ENCODE measurements around the gene NINJ1. TPM values are rescaled to one million over a fixed set of nuclear protein-coding genes. Genes with fewer than 3 reads are reported as not detected.

Gene NINJ1
- total and polyA plus RNA-seq, 2 of the 4 experiments (the other 2 are of a cell fraction) = 21.9 to 38.8 TPM

GRCh38 chr9:93114169-93114983 lies 19.7 kb downstream of the NINJ1 start (continued):
- TF ChIP-seq CHD1 (IDR thresholded peaks at IDR 0.05; ENCODE audit: low read depth, low read length) = no peak

DNA sequence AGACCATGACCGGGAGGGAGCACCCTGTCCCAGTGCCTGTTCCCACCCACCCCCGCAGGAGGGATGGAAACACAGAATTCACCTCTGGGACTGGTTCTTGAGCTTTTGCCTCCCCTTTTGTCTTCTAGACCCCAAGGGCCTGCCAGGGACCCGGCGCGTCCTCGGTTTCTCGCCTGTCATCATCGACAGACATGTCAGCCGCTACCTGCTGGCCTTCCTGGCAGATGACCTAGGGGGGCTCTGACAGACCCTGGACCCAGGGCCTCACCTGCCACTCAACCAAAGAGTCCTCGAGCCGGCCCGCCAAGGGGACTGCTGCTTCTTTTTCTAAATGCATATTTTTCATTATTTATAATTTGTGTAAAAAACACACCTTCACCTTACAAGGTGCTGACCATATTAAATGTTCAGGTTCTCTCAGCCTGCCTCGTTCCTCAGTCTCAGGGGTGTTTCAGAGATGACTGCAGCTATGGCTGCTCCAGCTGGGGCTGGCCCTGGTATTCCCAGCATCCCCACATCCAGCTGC lies 21.1 kb downstream of the NINJ1 start:
- Histone ChIP-seq H2BK5ac (ENCODE audit: low read depth, low read length, poor library complexity, severe bottlenecking) (no peak overlapping the region), H3K56ac (ENCODE audit: extremely low read depth, insufficient read depth, low read length) (no peak overlapping the region), H4K20me1 (ENCODE audit: insufficient read depth, low read length) (peaks cover 13% of the 10 kb centered on the region), H2AK5ac (ENCODE audit: low read depth, low read length) (no peak overlapping the region), H4K8ac (ENCODE audit: low read depth in 2 of 2, low read length in 2 of 2) (no peak overlapping the region), H3K18ac (ENCODE audit: low read depth, low read length) (no peak overlapping the region), H3K4me1 (ENCODE audit: control insufficient read depth, insufficient read depth, low read length) (peaks cover 6% of the 10 kb centered on the region), H4K91ac (ENCODE audit: insufficient read depth, low read depth, low read length) (no peak overlapping the region), H3K14ac (replicated peaks; ENCODE audit: low read depth, low read length) (no peak overlapping the region), H4K5ac (ENCODE audit: low read depth, low read length) (no peak overlapping the region), H3K23ac (ENCODE audit: low read depth, low read length) (no peak overlapping the region), H2AFZ (replicated peaks; ENCODE audit: low read length, poor library complexity) (no peak overlapping the region), H3K9me1 (ENCODE audit: insufficient read depth, low read length) (peaks cover 4% of the 10 kb centered on the region; the same call in 1 of the 2 replicates), H3K9me3 (ENCODE audit: control insufficient read depth, insufficient read depth, low read length) (no peaks in the 10 kb centered on the region), H2BK120ac (ENCODE audit: low read depth, low read length) (no peak overlapping the region), H3K4ac (ENCODE audit: low read depth, low read length) (no peak overlapping the region), H3K4me3 (ENCODE audit: insufficient read depth, low read depth, low read length) (no peak overlapping the region), H2AK9ac (replicated peaks; ENCODE audit: low read depth, low read length, poor library complexity) (no peak overlapping the region), H2BK15ac (ENCODE audit: low read depth, low read length) (no peak overlapping the region), H3K27me3 (ENCODE audit: control insufficient read depth, insufficient read depth, low read length) (no peaks in the 10 kb centered on the region), H2BK20ac (ENCODE audit: low read depth, low read length) (no peak overlapping the region), H3K27ac (ENCODE audit: insufficient read depth, low read length) (no peak overlapping the region), H3K36me3 (ENCODE audit: control insufficient read depth, insufficient read depth, low read length) (peaks cover 24% of the 10 kb centered on the region), H3K79me1 (ENCODE audit: low read depth in 1 of 2, low read length in 2 of 2) (peaks cover 3 to 9% of the 10 kb centered on the region in 2 experiments; a peak in 2 of 4 replicates), H3K4me2 (ENCODE audit: low read depth, low read length) (no peak overlapping the region), H3K9ac (ENCODE audit: low read depth, low read length) (no peak overlapping the region)
- no peak for ATAC-seq (ENCODE audit: low read depth)
- dilution Hi-C loops (cut with HindIII; ENCODE audit: low sequenced_read_pairs, unreplicated experiment) (no loop called here), intact Hi-C loops (cut with micrococcal nuclease) (no loop called here), in situ Hi-C loops (cut with MboI; ENCODE audit: low sequenced_read_pairs) (loop anchor here (10.0 to 25.0 kb wide), 2 partner anchors 342 to 449 kb away; partner anchors contain the start of genes FAM120A and FAM120AOS)
- POLR2A ChIA-PET (ENCODE audit: unreplicated experiment) = no interaction called here
- DNase-seq = no peak
- CTCF ChIA-PET = no interaction called here
- no TSS peak for BruUV-seq (replicated peaks)
- 60% methylated on average over 2 of the region's 13 CpGs; no CpG with 5 or more reads in 1 of the 2 experiments for WGBS, 2 experiments (ENCODE audit: extremely low coverage in 2 of 2, insufficient read length in 1 of 2)
- TF ChIP-seq CEBPB (IDR thresholded peaks at IDR 0.05; ENCODE audit: low read depth, low read length) = no peak
- no peak for TF ChIP-seq ELK1 (IDR thresholded peaks at IDR 0.05; ENCODE audit: borderline replicate concordance, low read depth, low read length)
- TF ChIP-seq CHD1 (IDR thresholded peaks at IDR 0.05; ENCODE audit: low read depth, low read length) = no peak
- TF ChIP-seq, protein P1, sequence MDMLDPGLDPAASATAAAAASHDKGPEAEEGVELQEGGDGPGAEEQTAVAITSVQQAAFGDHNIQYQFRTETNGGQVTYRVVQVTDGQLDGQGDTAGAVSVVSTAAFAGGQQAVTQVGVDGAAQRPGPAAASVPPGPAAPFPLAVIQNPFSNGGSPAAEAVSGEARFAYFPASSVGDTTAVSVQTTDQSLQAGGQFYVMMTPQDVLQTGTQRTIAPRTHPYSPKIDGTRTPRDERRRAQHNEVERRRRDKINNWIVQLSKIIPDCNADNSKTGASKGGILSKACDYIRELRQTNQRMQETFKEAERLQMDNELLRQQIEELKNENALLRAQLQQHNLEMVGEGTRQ (IDR thresholded peaks at IDR 0.05; ENCODE audit: low read depth, low read length) = no peak
- TF ChIP-seq NFE2L2 (IDR thresholded peaks at IDR 0.05; ENCODE audit: low read depth, low read length) = no peak
- no peak for TF ChIP-seq RCOR1 (IDR thresholded peaks at IDR 0.05; ENCODE audit: insufficient replicate concordance, low read length)
- no peak for TF ChIP-seq MAZ (IDR thresholded peaks at IDR 0.05; ENCODE audit: borderline replicate concordance, low read depth, low read length)
- no peak for TF ChIP-seq FOS (IDR thresholded peaks at IDR 0.05; ENCODE audit: low read depth, low read length)
- TF ChIP-seq RFX5 (IDR thresholded peaks at IDR 0.05; ENCODE audit: low read depth, low read length) = no peak
- no peak for TF ChIP-seq MXI1 (IDR thresholded peaks at IDR 0.05; ENCODE audit: borderline replicate concordance, low read depth, low read length)
- TF ChIP-seq MAFK (IDR thresholded peaks at IDR 0.05; ENCODE audit: low read depth, low read length) = no peak
